ENCODE data around the gene PDGFD. TPM values are rescaled to one million over a fixed set of nuclear protein-coding genes. Genes with fewer than 3 reads are reported as not detected.

Gene PDGFD
- total and polyA plus RNA-seq, 2 donors (not counting 3 experiments of a cell fraction or from before 2014, with no cell fraction given): 6.3 to 13.1 TPM

GRCh38 chr11:104095791-104096190, 68.2 kb downstream of the PDGFD start:
- dilution Hi-C loops (cut with MboI; ENCODE audit: extremely low pct_ligation_motif_present, low sequenced_read_pairs): no loop called here
- Histone ChIP-seq H3K9ac (replicated peaks; ENCODE audit: extremely low read depth, insufficient read depth, low read length) (no peak overlapping the region), H4K20me1 (replicated peaks; ENCODE audit: control insufficient read depth, extremely low read depth, insufficient read depth, low read length) (no peaks in the 10 kb centered on the region), H2AFZ (ENCODE audit: low read depth, low read length) (no peak overlapping the region), H3K9me3 (replicated peaks; ENCODE audit: control insufficient read depth, insufficient read depth, low read length) (no peaks in the 10 kb centered on the region), H3K9me1 (replicated peaks; ENCODE audit: control insufficient read depth, extremely low read depth, insufficient read depth, low read length) (no peaks in the 10 kb centered on the region), H3K27me3 (ENCODE audit: control insufficient read depth in 2 of 2, insufficient read depth in 2 of 2, low read length in 2 of 2) (no peaks in the 10 kb centered on the region), H3K27ac (ENCODE audit: insufficient read depth, low read depth, low read length) (no peak overlapping the region), H3K36me3 (ENCODE audit: control insufficient read depth in 2 of 2, extremely low read depth in 1 of 2, insufficient read depth in 2 of 2, low read length in 2 of 2) (no peaks in the 10 kb centered on the region), H3K79me2 (ENCODE audit: control insufficient read depth, insufficient read depth, low read length) (no peaks in the 10 kb centered on the region), H3K4me1 (ENCODE audit: control insufficient read depth, extremely low read depth, insufficient read depth, low read length) (no peaks in the 10 kb centered on the region), H3K4me2 (ENCODE audit: insufficient read depth, low read length) (no peak overlapping the region), H3K4me3 (replicated peaks in 1 of 3; ENCODE audit: insufficient read depth in 1 of 3, low read depth in 1 of 3, low read length in 3 of 3) (no peak overlapping the region)
- ChIA-PET POLR2A (no interaction called here), CTCF (interaction anchor here (1.0 to 1.3 kb wide), 3 partner anchors 15 to 414 kb away, joined by 3 read pairs; no protein-coding TSS in a partner anchor)
- DNase-seq (ENCODE audit: low read depth, low spot score) (no peak), FAIRE-seq (no peak)
- no TSS peak for BruUV-seq (replicated peaks)
- no peak for TF ChIP-seq EZH2 (IDR thresholded peaks at IDR 0.05; ENCODE audit: borderline replicate concordance, low read depth, low read length, severe bottlenecking)
- no peak for TF ChIP-seq POLR2A (IDR thresholded peaks at IDR 0.05; ENCODE audit: low read depth, low read length)
- TF ChIP-seq GATA2 (IDR thresholded peaks at IDR 0.05; ENCODE audit: insufficient read depth, insufficient read length, low read depth, low read length): no peak
- no peak for TF ChIP-seq POLR2AphosphoS5 (IDR thresholded peaks at IDR 0.05; ENCODE audit: insufficient read depth, low read depth, low read length)
- intact Hi-C loops (cut with micrococcal nuclease): no loop called here

- no peaks in the 10 kb centered on the region for H3K27me3 ChIP-seq (ENCODE audit: control insufficient read depth in 2 of 2, insufficient read depth in 2 of 2, low read length in 2 of 2)
- DNase-seq (ENCODE audit: low read depth, low spot score) (no peak), FAIRE-seq (no peak)
- H3K9me3 ChIP-seq (replicated peaks; ENCODE audit: control insufficient read depth, insufficient read depth, low read length): no peaks in the 10 kb centered on the region
- no peak overlapping the region for H3K27ac ChIP-seq (ENCODE audit: insufficient read depth, low read depth, low read length)
- H2AFZ ChIP-seq (ENCODE audit: low read depth, low read length): no peak overlapping the region
- no peaks in the 10 kb centered on the region for H3K4me1 ChIP-seq (ENCODE audit: control insufficient read depth, extremely low read depth, insufficient read depth, low read length)
- CTCF ChIA-PET: interaction anchor here (1.3 kb wide), 1 partner anchor 412 kb away, joined by 3 read pairs; no protein-coding TSS in a partner anchor
- H3K4me3 ChIP-seq (replicated peaks in 1 of 3; ENCODE audit: insufficient read depth in 1 of 3, low read depth in 1 of 3, low read length in 3 of 3): no peak overlapping the region
- BruUV-seq (replicated peaks): no TSS peak
- no peaks in the 10 kb centered on the region for H3K9me1 ChIP-seq (replicated peaks; ENCODE audit: control insufficient read depth, extremely low read depth, insufficient read depth, low read length)
- TF ChIP-seq GATA2 (IDR thresholded peaks at IDR 0.05; ENCODE audit: insufficient read depth, insufficient read length, low read depth, low read length) (no peak), CTCF (IDR thresholded peaks at IDR 0.05; ENCODE audit: extremely low read depth in 1 of 2, insufficient read depth in 1 of 2, low read depth in 1 of 2, low read length in 2 of 2) (no peak), JUN (IDR thresholded peaks at IDR 0.05; ENCODE audit: borderline replicate concordance, insufficient read depth, insufficient read length, low read depth) (no peak), POLR2A (IDR thresholded peaks at IDR 0.05; ENCODE audit: low read depth, low read length) (no peak), EZH2 (IDR thresholded peaks at IDR 0.05; ENCODE audit: borderline replicate concordance, low read depth, low read length, severe bottlenecking) (no peak), POLR2AphosphoS5 (IDR thresholded peaks at IDR 0.05; ENCODE audit: insufficient read depth, low read depth, low read length) (no peak), MAX (IDR thresholded peaks at IDR 0.05; ENCODE audit: insufficient read depth, insufficient read length) (no peak), MYC (IDR thresholded peaks at IDR 0.05; ENCODE audit: low read depth, low read length) (no peak), FOS (IDR thresholded peaks at IDR 0.05; ENCODE audit: borderline replicate concordance, insufficient read depth, low read length) (no peak)
- H3K9ac ChIP-seq (replicated peaks; ENCODE audit: extremely low read depth, insufficient read depth, low read length): no peak overlapping the region
- no peaks in the 10 kb centered on the region for H3K79me2 ChIP-seq (ENCODE audit: control insufficient read depth, insufficient read depth, low read length)
- no peaks in the 10 kb centered on the region for H4K20me1 ChIP-seq (replicated peaks; ENCODE audit: control insufficient read depth, extremely low read depth, insufficient read depth, low read length)
- dilution Hi-C loops (cut with MboI; ENCODE audit: extremely low pct_ligation_motif_present, low sequenced_read_pairs) (no loop called here), intact Hi-C loops (cut with micrococcal nuclease) (no loop called here)
- no peaks in the 10 kb centered on the region for H3K36me3 ChIP-seq (ENCODE audit: control insufficient read depth in 2 of 2, extremely low read depth in 1 of 2, insufficient read depth in 2 of 2, low read length in 2 of 2)
- no peak overlapping the region for H3K4me2 ChIP-seq (ENCODE audit: insufficient read depth, low read length)
- POLR2A ChIA-PET: no interaction called here
Observed at GRCh38 chr11:104094576-104094975, 69.4 kb downstream of the PDGFD start.

All from endothelial cell of umbilical vein (primary cell).